GM23338 (cell line): ENCODE measurements around the gene HPD.

Experiments
- CREB1 ChIP-seq: fragments of 250-450 bp; sonication (Bioruptor Pico); IDR thresholded peaks from 2 replicates; pipeline ENCODE4 v1.5.0; 2020; ENCODE audit warnings: low read depth, mild to moderate bottlenecking, moderate library complexity
- ETS1 ChIP-seq: IDR thresholded peaks from 2 replicates; pipeline ENCODE4 v1.6.1; 2016; ENCODE audit warnings: antibody characterized with exemption
- EZH2 ChIP-seq: fragments of 200-600 bp; sonication (generic); IDR thresholded peaks from one replicate; pipeline ENCODE4 v1.8.0; 2017; ENCODE audit warnings: antibody characterized with exemption, mild to moderate bottlenecking, low read depth; ENCODE audit not compliant: unreplicated experiment
- EZH2phosphoT487 ChIP-seq: fragments of 200-600 bp; sonication (generic); IDR thresholded peaks from one replicate; pipeline ENCODE4 v1.8.1; 2018; ENCODE audit warnings: antibody characterized with exemption; ENCODE audit not compliant: unreplicated experiment
- JUNB ChIP-seq: IDR thresholded peaks from one replicate; pipeline ENCODE4 v1.6.1; 2016; ENCODE audit warnings: antibody characterized with exemption; ENCODE audit not compliant: unreplicated experiment
- NANOG ChIP-seq: IDR thresholded peaks from 2 replicates; pipeline ENCODE4 v1.6.1; 2016; ENCODE audit warnings: antibody characterized with exemption, borderline replicate concordance
- POLR2AphosphoS5 ChIP-seq: IDR thresholded peaks from 2 replicates; pipeline ENCODE4 v1.6.1; 2016; ENCODE audit warnings: antibody characterized with exemption, low read depth
- TF ChIP-seq, protein P1 (sequence below), 2 experiments: fragments of 200-600 bp in 1 of 2; sonication (generic) in 1 of 2; conservative IDR thresholded peaks; 2 replicates each; pipeline versions ENCODE4 v1.5.1 to v1.6.1; 2016 to 2017; ENCODE audit warnings: antibody characterized with exemption in 2 of 2, low read depth in 2 of 2, mild to moderate bottlenecking in 2 of 2, moderate library complexity in 1 of 2
- TF ChIP-seq, protein P2 (sequence below): IDR thresholded peaks from one replicate; pipeline ENCODE4 v1.6.1; 2018; ENCODE audit warnings: antibody characterized with exemption; ENCODE audit not compliant: unreplicated experiment
- TF ChIP-seq, protein P3 (sequence below): fragments of 250-450 bp; sonication (Bioruptor Pico); IDR thresholded peaks from 2 replicates; pipeline ENCODE4 v1.5.0; 2020; ENCODE audit warnings: mild to moderate bottlenecking, moderate library complexity

GRCh38 chr12:121823101-121823726 is 35.4 kb downstream of the HPD start:
- TF ChIP-seq, protein P1, sequence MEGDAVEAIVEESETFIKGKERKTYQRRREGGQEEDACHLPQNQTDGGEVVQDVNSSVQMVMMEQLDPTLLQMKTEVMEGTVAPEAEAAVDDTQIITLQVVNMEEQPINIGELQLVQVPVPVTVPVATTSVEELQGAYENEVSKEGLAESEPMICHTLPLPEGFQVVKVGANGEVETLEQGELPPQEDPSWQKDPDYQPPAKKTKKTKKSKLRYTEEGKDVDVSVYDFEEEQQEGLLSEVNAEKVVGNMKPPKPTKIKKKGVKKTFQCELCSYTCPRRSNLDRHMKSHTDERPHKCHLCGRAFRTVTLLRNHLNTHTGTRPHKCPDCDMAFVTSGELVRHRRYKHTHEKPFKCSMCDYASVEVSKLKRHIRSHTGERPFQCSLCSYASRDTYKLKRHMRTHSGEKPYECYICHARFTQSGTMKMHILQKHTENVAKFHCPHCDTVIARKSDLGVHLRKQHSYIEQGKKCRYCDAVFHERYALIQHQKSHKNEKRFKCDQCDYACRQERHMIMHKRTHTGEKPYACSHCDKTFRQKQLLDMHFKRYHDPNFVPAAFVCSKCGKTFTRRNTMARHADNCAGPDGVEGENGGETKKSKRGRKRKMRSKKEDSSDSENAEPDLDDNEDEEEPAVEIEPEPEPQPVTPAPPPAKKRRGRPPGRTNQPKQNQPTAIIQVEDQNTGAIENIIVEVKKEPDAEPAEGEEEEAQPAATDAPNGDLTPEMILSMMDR (conservative IDR thresholded peaks at IDR 0.05; ENCODE audit: low read depth in 2 of 2) = peak in 1 of 2 experiments; percentile 65; a peak in 2 of 4 replicates
- TF ChIP-seq EZH2 (no peak), CREB1 (CRISPR knock-in tag) (no peak), POLR2AphosphoS5 (no peak), EZH2phosphoT487 (no peak), JUNB (no peak), ETS1 (no peak), NANOG (no peak)
- TF ChIP-seq, protein P2, sequence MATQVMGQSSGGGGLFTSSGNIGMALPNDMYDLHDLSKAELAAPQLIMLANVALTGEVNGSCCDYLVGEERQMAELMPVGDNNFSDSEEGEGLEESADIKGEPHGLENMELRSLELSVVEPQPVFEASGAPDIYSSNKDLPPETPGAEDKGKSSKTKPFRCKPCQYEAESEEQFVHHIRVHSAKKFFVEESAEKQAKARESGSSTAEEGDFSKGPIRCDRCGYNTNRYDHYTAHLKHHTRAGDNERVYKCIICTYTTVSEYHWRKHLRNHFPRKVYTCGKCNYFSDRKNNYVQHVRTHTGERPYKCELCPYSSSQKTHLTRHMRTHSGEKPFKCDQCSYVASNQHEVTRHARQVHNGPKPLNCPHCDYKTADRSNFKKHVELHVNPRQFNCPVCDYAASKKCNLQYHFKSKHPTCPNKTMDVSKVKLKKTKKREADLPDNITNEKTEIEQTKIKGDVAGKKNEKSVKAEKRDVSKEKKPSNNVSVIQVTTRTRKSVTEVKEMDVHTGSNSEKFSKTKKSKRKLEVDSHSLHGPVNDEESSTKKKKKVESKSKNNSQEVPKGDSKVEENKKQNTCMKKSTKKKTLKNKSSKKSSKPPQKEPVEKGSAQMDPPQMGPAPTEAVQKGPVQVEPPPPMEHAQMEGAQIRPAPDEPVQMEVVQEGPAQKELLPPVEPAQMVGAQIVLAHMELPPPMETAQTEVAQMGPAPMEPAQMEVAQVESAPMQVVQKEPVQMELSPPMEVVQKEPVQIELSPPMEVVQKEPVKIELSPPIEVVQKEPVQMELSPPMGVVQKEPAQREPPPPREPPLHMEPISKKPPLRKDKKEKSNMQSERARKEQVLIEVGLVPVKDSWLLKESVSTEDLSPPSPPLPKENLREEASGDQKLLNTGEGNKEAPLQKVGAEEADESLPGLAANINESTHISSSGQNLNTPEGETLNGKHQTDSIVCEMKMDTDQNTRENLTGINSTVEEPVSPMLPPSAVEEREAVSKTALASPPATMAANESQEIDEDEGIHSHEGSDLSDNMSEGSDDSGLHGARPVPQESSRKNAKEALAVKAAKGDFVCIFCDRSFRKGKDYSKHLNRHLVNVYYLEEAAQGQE = no peak
- TF ChIP-seq, protein P3, sequence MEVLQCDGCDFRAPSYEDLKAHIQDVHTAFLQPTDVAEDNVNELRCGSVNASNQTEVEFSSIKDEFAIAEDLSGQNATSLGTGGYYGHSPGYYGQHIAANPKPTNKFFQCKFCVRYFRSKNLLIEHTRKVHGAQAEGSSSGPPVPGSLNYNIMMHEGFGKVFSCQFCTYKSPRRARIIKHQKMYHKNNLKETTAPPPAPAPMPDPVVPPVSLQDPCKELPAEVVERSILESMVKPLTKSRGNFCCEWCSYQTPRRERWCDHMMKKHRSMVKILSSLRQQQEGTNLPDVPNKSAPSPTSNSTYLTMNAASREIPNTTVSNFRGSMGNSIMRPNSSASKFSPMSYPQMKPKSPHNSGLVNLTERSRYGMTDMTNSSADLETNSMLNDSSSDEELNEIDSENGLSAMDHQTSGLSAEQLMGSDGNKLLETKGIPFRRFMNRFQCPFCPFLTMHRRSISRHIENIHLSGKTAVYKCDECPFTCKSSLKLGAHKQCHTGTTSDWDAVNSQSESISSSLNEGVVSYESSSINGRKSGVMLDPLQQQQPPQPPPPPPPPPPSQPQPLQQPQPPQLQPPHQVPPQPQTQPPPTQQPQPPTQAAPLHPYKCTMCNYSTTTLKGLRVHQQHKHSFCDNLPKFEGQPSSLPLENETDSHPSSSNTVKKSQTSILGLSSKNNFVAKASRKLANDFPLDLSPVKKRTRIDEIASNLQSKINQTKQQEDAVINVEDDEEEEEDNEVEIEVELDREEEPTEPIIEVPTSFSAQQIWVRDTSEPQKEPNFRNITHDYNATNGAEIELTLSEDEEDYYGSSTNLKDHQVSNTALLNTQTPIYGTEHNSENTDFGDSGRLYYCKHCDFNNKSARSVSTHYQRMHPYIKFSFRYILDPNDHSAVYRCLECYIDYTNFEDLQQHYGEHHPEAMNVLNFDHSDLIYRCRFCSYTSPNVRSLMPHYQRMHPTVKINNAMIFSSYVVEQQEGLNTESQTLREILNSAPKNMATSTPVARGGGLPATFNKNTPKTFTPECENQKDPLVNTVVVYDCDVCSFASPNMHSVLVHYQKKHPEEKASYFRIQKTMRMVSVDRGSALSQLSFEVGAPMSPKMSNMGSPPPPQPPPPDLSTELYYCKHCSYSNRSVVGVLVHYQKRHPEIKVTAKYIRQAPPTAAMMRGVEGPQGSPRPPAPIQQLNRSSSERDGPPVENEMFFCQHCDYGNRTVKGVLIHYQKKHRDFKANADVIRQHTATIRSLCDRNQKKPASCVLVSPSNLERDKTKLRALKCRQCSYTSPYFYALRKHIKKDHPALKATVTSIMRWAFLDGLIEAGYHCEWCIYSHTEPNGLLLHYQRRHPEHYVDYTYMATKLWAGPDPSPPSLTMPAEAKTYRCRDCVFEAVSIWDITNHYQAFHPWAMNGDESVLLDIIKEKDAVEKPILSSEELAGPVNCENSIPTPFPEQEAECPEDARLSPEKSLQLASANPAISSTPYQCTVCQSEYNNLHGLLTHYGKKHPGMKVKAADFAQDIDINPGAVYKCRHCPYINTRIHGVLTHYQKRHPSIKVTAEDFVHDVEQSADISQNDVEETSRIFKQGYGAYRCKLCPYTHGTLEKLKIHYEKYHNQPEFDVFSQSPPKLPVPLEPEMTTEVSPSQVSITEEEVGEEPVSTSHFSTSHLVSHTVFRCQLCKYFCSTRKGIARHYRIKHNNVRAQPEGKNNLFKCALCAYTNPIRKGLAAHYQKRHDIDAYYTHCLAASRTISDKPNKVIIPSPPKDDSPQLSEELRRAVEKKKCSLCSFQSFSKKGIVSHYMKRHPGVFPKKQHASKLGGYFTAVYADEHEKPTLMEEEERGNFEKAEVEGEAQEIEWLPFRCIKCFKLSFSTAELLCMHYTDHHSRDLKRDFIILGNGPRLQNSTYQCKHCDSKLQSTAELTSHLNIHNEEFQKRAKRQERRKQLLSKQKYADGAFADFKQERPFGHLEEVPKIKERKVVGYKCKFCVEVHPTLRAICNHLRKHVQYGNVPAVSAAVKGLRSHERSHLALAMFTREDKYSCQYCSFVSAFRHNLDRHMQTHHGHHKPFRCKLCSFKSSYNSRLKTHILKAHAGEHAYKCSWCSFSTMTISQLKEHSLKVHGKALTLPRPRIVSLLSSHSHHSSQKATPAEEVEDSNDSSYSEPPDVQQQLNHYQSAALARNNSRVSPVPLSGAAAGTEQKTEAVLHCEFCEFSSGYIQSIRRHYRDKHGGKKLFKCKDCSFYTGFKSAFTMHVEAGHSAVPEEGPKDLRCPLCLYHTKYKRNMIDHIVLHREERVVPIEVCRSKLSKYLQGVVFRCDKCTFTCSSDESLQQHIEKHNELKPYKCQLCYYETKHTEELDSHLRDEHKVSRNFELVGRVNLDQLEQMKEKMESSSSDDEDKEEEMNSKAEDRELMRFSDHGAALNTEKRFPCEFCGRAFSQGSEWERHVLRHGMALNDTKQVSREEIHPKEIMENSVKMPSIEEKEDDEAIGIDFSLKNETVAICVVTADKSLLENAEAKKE (CRISPR knock-in tag) = no peak
